SW 1271 (cell line): ENCODE results near the gene BRAF.
"Not testable (repeated sequence)": the region's sequence is repeated elsewhere in the genome, so short reads cannot be mapped to it uniquely, and the experiment has no call there.

Source experiments
- DNase-seq, 2 experiments: peaks; one replicate each; lab custom pipeline; 2025; lab: John Stamatoyannopoulos, UW

BRAF gene

GRCh38 chr7:140877249-140877524 is 47.5 kb downstream of the BRAF start:
- DNase-seq: no peak

GRCh38 chr7:140876519-140877248 is 48.0 kb downstream of the BRAF start:
- DNase-seq: peak; percentile 1 to 24

- no peak for DNase-seq
Measured at GRCh38 chr7:140873434-140873833, 51.3 kb downstream of the BRAF start.

GRCh38 chr7:140870003-140870402 is 54.7 kb downstream of the BRAF start:
- no peak for DNase-seq

- DNase-seq: no peak
Measured at GRCh38 chr7:140869430-140869829, 55.3 kb downstream of the BRAF start.

GRCh38 chr7:140867467-140868462 is 57.0 kb downstream of the BRAF start:
- no peak for DNase-seq

- no peak for DNase-seq
Measured at GRCh38 chr7:140866926-140867325, 57.8 kb downstream of the BRAF start.

GRCh38 chr7:140864732-140865131 is 60.0 kb downstream of the BRAF start:
- no peak for DNase-seq

- DNase-seq: no peak
Measured at GRCh38 chr7:140863867-140864266, 60.9 kb downstream of the BRAF start.

- no peak for DNase-seq
Measured at GRCh38 chr7:140863184-140863583, 61.5 kb downstream of the BRAF start.

- DNase-seq: no peak
Measured at GRCh38 chr7:140857048-140857447, 67.7 kb downstream of the BRAF start.

GRCh38 chr7:140841166-140841715 is 83.5 kb downstream of the BRAF start:
- no peak for DNase-seq

GRCh38 chr7:140831724-140832123 is 93.0 kb downstream of the BRAF start:
- DNase-seq: no peak

GRCh38 chr7:140829720-140830119 is 95.0 kb downstream of the BRAF start:
- DNase-seq: no peak

- DNase-seq: no peak
Measured at GRCh38 chr7:140828741-140829140, 96.0 kb downstream of the BRAF start.

GRCh38 chr7:140817383-140817782 is 107.3 kb downstream of the BRAF start:
- not testable (repeated sequence) for DNase-seq

GRCh38 chr7:140810830-140811556 is 113.7 kb downstream of the BRAF start:
- DNase-seq: peak; percentile 9 to 69

- DNase-seq: no peak
Measured at GRCh38 chr7:140810385-140810784, 114.3 kb downstream of the BRAF start.

- no peak for DNase-seq
Measured at GRCh38 chr7:140778975-140779374, 145.8 kb downstream of the BRAF start.

- no peak for DNase-seq
Measured at GRCh38 chr7:140778568-140778967, 146.2 kb downstream of the BRAF start.

- DNase-seq: no peak
Measured at GRCh38 chr7:140774371-140774770, 150.4 kb downstream of the BRAF start.

- no peak for DNase-seq
Measured at GRCh38 chr7:140773104-140773503, 151.6 kb downstream of the BRAF start.
